Neuronal stem cell (in vitro differentiated cells): ENCODE measurements around the gene PDZD7.

ENCODE experiments used
- DNase-seq: peaks from one replicate; pipeline ENCODE4 v3.0.0-alpha.2; 2013; ENCODE audit warnings: low spot score
- H2AFZ ChIP-seq: one replicate; pipeline ENCODE4 v1.6.1; 2013; ENCODE audit warnings: mild to moderate bottlenecking, low read length, inconsistent platforms
- H2AK5ac ChIP-seq: 2 replicates; pipeline ENCODE4 v1.6.1; 2013; ENCODE audit warnings: low read depth, mild to moderate bottlenecking, inconsistent platforms, low read length, moderate library complexity, mixed read lengths
- H2BK120ac ChIP-seq: 2 replicates; pipeline ENCODE4 v1.6.1; 2013; ENCODE audit warnings: low read depth, mild to moderate bottlenecking, inconsistent platforms, low read length, moderate library complexity, mixed read lengths
- H2BK12ac ChIP-seq: one replicate; pipeline ENCODE4 v1.6.1; 2013; ENCODE audit warnings: low read length, inconsistent platforms
- H2BK15ac ChIP-seq: 2 replicates; pipeline ENCODE4 v1.6.1; 2013; ENCODE audit warnings: mild to moderate bottlenecking, low read length, inconsistent platforms, mixed read lengths
- H2BK5ac ChIP-seq: one replicate; pipeline ENCODE4 v1.6.1; 2013; ENCODE audit warnings: inconsistent platforms, mild to moderate bottlenecking, low read length, moderate library complexity
- H3K14ac ChIP-seq: one replicate; pipeline ENCODE4 v1.6.1; 2013; ENCODE audit warnings: low read length, inconsistent platforms
- H3K18ac ChIP-seq: 2 replicates; pipeline ENCODE4 v1.6.1; 2013; ENCODE audit warnings: low read length, inconsistent platforms
- H3K23ac ChIP-seq: 2 replicates; pipeline ENCODE4 v1.6.1; 2013; ENCODE audit warnings: low read depth, mild to moderate bottlenecking, mixed read lengths, low read length, inconsistent platforms; ENCODE audit not compliant: poor library complexity
- H3K27ac ChIP-seq: replicated peaks from 3 replicates; pipeline ENCODE4 v1.5.1; 2013; ENCODE audit warnings: low read length, inconsistent platforms
- H3K27me3 ChIP-seq, 3 experiments: 2 replicates each; pipeline ENCODE4 v1.6.1; 2013; ENCODE audit warnings: low read length in 3 of 3, mild to moderate bottlenecking in 2 of 3, inconsistent platforms in 1 of 3, low read depth in 1 of 3, mixed read lengths in 1 of 3, moderate library complexity in 1 of 3; ENCODE audit not compliant: control insufficient read depth in 3 of 3, insufficient read depth in 3 of 3
- H3K36me3 ChIP-seq, 2 donors: replicated peaks in 1 of 2; 2 replicates each; pipeline ENCODE4 v1.6.1; 2013; ENCODE audit warnings: low read length in 2 of 2; ENCODE audit not compliant: control insufficient read depth in 2 of 2, insufficient read depth in 2 of 2
- H3K4ac ChIP-seq: 2 replicates; pipeline ENCODE4 v1.6.1; 2013; ENCODE audit warnings: inconsistent platforms, mild to moderate bottlenecking, low read length, moderate library complexity
- H3K4me1 ChIP-seq, 2 donors: 1 replicate in 1 of 2; 2 replicates in 1 of 2; pipeline ENCODE4 v1.6.1; 2013; ENCODE audit warnings: low read length in 2 of 2, low read depth in 1 of 2; ENCODE audit not compliant: control insufficient read depth in 2 of 2, insufficient read depth in 1 of 2
- H3K4me2 ChIP-seq: one replicate; pipeline ENCODE4 v1.6.1; 2013; ENCODE audit warnings: mild to moderate bottlenecking, low read length, inconsistent platforms; ENCODE audit not compliant: insufficient read depth, poor library complexity, severe bottlenecking
- H3K4me3 ChIP-seq, 2 donors: 2 replicates each; pipeline ENCODE4 v1.5.1; 2013; ENCODE audit warnings: low read length in 2 of 2, mild to moderate bottlenecking in 2 of 2, inconsistent platforms in 1 of 2, moderate library complexity in 1 of 2
- H3K79me1 ChIP-seq: one replicate; pipeline ENCODE4 v1.6.1; 2013; ENCODE audit warnings: low read depth, mild to moderate bottlenecking, inconsistent platforms, low read length, moderate library complexity
- H3K9ac ChIP-seq: one replicate; pipeline ENCODE4 v1.6.1; 2013; ENCODE audit warnings: mild to moderate bottlenecking, low read depth, low read length, inconsistent platforms; ENCODE audit not compliant: poor library complexity
- H3K9me3 ChIP-seq, 2 donors: replicated peaks in 1 of 2; 2 replicates each; pipeline versions ENCODE3 to v1.6.1; 2013; ENCODE audit warnings: low read length in 2 of 2, mild to moderate bottlenecking in 2 of 2, inconsistent platforms in 1 of 2, low read depth in 1 of 2, mixed read lengths in 1 of 2, moderate library complexity in 1 of 2; ENCODE audit not compliant: control insufficient read depth in 2 of 2, insufficient read depth in 1 of 2
- H4K8ac ChIP-seq: one replicate; pipeline ENCODE4 v1.6.1; 2013; ENCODE audit warnings: low read depth, mild to moderate bottlenecking, inconsistent platforms, low read length, moderate library complexity
- H4K91ac ChIP-seq: one replicate; pipeline ENCODE4 v1.6.1; 2013; ENCODE audit warnings: low read length, low read depth, mild to moderate bottlenecking, inconsistent platforms; ENCODE audit not compliant: poor library complexity
- WGBS, 2 donors: extraction: QIAGEN DNeasy Blood & Tissue Kit; methylation state at CpG; one replicate each; pipeline ENCODE4 v1.1.7; 2013; ENCODE audit warnings: missing lambda C conversion rate in 2 of 2, mixed read lengths in 1 of 2; ENCODE audit not compliant: insufficient read length in 2 of 2, insufficient replicate concordance in 1 of 2; ENCODE audit errors: extremely low coverage in 2 of 2; 5-methylcytosine and 5-hydroxymethylcytosine counted together

PDZD7 gene

GRCh38 chr10:101021692-101022251, 9.2 kb downstream of the PDZD7 start:
- Histone ChIP-seq H3K9ac (no peak overlapping the region), H2AK5ac (peak overlapping the region; percentile 58)

GRCh38 chr10:101021239-101021638, 9.7 kb downstream of the PDZD7 start:
- Histone ChIP-seq H3K4me1 (peaks cover 4 to 5% of the 10 kb centered on the region in 2 donors), H2BK5ac (no peak overlapping the region), H3K4me2 (no peak overlapping the region), H2BK120ac (no peak overlapping the region), H2BK15ac (no peak overlapping the region), H3K23ac (no peak overlapping the region), H3K27me3 (peaks cover 10 to 62% (median 35%) of the 10 kb centered on the region in 3 experiments), H2BK12ac (no peak overlapping the region), H3K14ac (no peak overlapping the region), H3K18ac (no peak overlapping the region), H3K9ac (no peak overlapping the region), H4K8ac (no peak overlapping the region), H4K91ac (no peak overlapping the region), H3K36me3 (no peaks in the 10 kb centered on the region), H3K27ac (no peak overlapping the region), H3K79me1 (peaks cover 1% of the 10 kb centered on the region), H3K4me3 (no peak overlapping the region), H3K9me3 (no peaks in the 10 kb centered on the region), H3K4ac (no peak overlapping the region), H2AFZ (no peak overlapping the region), H2AK5ac (no peak overlapping the region)
- DNase-seq = no peak
- no CpG with 5 or more reads among the region's 4 CpGs for WGBS, 2 donors

More at GRCh38 chr10:101021692-101022251, 9.2 kb downstream of the PDZD7 start:
- no peak overlapping the region for H3K23ac ChIP-seq
- peak overlapping the region; percentile 25 for H3K14ac ChIP-seq
- no peak overlapping the region for H2BK120ac ChIP-seq
- no peak for DNase-seq
- no peak overlapping the region for H3K4ac ChIP-seq
- no peak overlapping the region for H3K4me2 ChIP-seq
- no peak overlapping the region for H2BK15ac ChIP-seq
- peak overlapping the region in 1 of 2 donors; percentile 36 for H3K4me3 ChIP-seq
- no CpG with 5 or more reads among the region's 11 CpGs for WGBS, 2 donors
- no peak overlapping the region for H4K8ac ChIP-seq
- H3K36me3 ChIP-seq = no peaks in the 10 kb centered on the region
- H4K91ac ChIP-seq = no peak overlapping the region
- H3K9me3 ChIP-seq = no peaks in the 10 kb centered on the region
- H3K27ac ChIP-seq = no peak overlapping the region
- no peak overlapping the region for H2BK5ac ChIP-seq
- peaks cover 1% of the 10 kb centered on the region for H3K79me1 ChIP-seq
- peaks cover 4 to 5% of the 10 kb centered on the region in 2 donors for H3K4me1 ChIP-seq
- no peak overlapping the region for H3K18ac ChIP-seq
- H2BK12ac ChIP-seq = no peak overlapping the region
- peaks cover 10 to 56% (median 31%) of the 10 kb centered on the region in 3 experiments for H3K27me3 ChIP-seq
- H2AFZ ChIP-seq = no peak overlapping the region

- H3K18ac ChIP-seq = no peak overlapping the region
- DNase-seq = no peak
- WGBS, 2 donors = no CpG with 5 or more reads among the region's 10 CpGs
Observed at GRCh38 chr10:101020427-101021075, 10.4 kb downstream of the PDZD7 start.

GRCh38 chr10:101019440-101019703, 11.6 kb downstream of the PDZD7 start:
- no peak overlapping the region for H4K91ac ChIP-seq
- H3K14ac ChIP-seq = no peak overlapping the region
- H3K27ac ChIP-seq = no peak overlapping the region
- no peak overlapping the region for H3K18ac ChIP-seq
- H3K9ac ChIP-seq = no peak overlapping the region
- peaks cover 1% of the 10 kb centered on the region for H3K79me1 ChIP-seq
- H2BK12ac ChIP-seq = no peak overlapping the region
- H3K23ac ChIP-seq = no peak overlapping the region
- H3K9me3 ChIP-seq = peaks cover 0 to 2% of the 10 kb centered on the region in 2 donors
- no peaks in the 10 kb centered on the region for H3K36me3 ChIP-seq
- H3K4me2 ChIP-seq = no peak overlapping the region
- peaks cover 10 to 78% (median 40%) of the 10 kb centered on the region in 3 experiments for H3K27me3 ChIP-seq
- no CpG with 5 or more reads among the region's 2 CpGs for WGBS, 2 donors
- H2AK5ac ChIP-seq = no peak overlapping the region
- H2BK120ac ChIP-seq = no peak overlapping the region
- DNase-seq = no peak
- no peak overlapping the region for H3K4ac ChIP-seq
- no peak overlapping the region for H2BK15ac ChIP-seq
- no peak overlapping the region for H3K4me3 ChIP-seq
- no peak overlapping the region for H2AFZ ChIP-seq
- H3K4me1 ChIP-seq = peaks cover 4 to 5% of the 10 kb centered on the region in 2 donors
- no peak overlapping the region for H2BK5ac ChIP-seq
- H4K8ac ChIP-seq = no peak overlapping the region

More at GRCh38 chr10:101020427-101021075, 10.4 kb downstream of the PDZD7 start:
- H3K9ac ChIP-seq = no peak overlapping the region
- H3K36me3 ChIP-seq = no peaks in the 10 kb centered on the region
- no peak overlapping the region for H2BK120ac ChIP-seq
- H3K27me3 ChIP-seq = peaks cover 10 to 68% (median 37%) of the 10 kb centered on the region in 3 experiments
- no peak overlapping the region for H2BK15ac ChIP-seq
- H3K23ac ChIP-seq = no peak overlapping the region
- H3K4me3 ChIP-seq = no peak overlapping the region
- no peak overlapping the region for H2BK12ac ChIP-seq
- peaks cover 1% of the 10 kb centered on the region for H3K79me1 ChIP-seq
- H3K9me3 ChIP-seq = no peaks in the 10 kb centered on the region
- no peak overlapping the region for H2AK5ac ChIP-seq
- no peak overlapping the region for H4K8ac ChIP-seq
- no peak overlapping the region for H4K91ac ChIP-seq
- no peak overlapping the region for H3K4me2 ChIP-seq
- H3K27ac ChIP-seq = no peak overlapping the region
- no peak overlapping the region for H3K14ac ChIP-seq
- H2BK5ac ChIP-seq = no peak overlapping the region
- no peak overlapping the region for H2AFZ ChIP-seq
- H3K4me1 ChIP-seq = peaks cover 4 to 5% of the 10 kb centered on the region in 2 donors
- no peak overlapping the region for H3K4ac ChIP-seq
